MM.1S (cell line): Measurements from ENCODE around the gene AP1G2.

ENCODE experiments used
- EZH2 ChIP-seq: fragments of 300-600 bp; sonication (generic); optimal IDR thresholded peaks from 2 replicates; pipeline ENCODE3; 2017; ENCODE audit warnings: low read depth, mild to moderate bottlenecking, antibody characterized with exemption, low read length, mixed read lengths
- TF ChIP-seq, protein P1 (sequence below): fragments of 300-600 bp; sonication (generic); IDR thresholded peaks from 2 replicates; pipeline ENCODE4 v1.5.1; 2016; ENCODE audit warnings: antibody characterized with exemption, low read length, mixed read lengths

DNA sequence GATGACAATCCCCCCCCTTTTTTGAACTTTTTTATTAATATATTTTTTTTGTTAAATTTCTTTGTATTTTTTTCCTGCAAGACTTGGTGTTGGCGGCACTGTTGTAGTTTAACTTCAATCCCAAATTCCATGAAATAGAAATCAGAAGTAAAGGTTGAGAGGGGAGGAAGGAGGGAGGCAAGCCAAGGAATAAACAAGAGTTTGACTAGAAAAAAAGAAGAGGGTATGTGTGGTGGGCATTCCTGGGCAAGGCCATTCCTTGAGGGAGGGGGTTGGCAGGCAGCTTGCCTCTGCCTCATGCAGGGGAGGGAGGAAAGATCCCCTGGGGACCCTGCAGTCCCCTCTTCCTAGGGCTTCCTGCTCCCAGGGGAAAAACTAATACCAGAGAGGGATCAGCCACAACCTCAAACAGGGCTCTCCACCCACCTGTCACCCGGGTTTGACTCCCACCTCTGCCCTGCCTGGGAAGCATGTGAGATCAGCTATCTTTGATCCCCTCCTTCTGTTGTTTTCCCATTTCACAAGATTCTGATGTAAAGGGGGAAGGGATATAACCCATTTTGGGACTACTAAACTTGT lies 519 bp upstream of the AP1G2 start:
- TF ChIP-seq EZH2, result no peak
- TF ChIP-seq, protein P1, sequence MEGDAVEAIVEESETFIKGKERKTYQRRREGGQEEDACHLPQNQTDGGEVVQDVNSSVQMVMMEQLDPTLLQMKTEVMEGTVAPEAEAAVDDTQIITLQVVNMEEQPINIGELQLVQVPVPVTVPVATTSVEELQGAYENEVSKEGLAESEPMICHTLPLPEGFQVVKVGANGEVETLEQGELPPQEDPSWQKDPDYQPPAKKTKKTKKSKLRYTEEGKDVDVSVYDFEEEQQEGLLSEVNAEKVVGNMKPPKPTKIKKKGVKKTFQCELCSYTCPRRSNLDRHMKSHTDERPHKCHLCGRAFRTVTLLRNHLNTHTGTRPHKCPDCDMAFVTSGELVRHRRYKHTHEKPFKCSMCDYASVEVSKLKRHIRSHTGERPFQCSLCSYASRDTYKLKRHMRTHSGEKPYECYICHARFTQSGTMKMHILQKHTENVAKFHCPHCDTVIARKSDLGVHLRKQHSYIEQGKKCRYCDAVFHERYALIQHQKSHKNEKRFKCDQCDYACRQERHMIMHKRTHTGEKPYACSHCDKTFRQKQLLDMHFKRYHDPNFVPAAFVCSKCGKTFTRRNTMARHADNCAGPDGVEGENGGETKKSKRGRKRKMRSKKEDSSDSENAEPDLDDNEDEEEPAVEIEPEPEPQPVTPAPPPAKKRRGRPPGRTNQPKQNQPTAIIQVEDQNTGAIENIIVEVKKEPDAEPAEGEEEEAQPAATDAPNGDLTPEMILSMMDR, result no peak
